ENCODE data around the gene WLS.
A peak's percentile ranks its signal among the peaks of the same experiment; 100 is the strongest.

Gene WLS

GRCh38 chr1:68117416-68117815 lies 114.9 kb downstream of the WLS start:
- TF ChIP-seq CREB1 (IDR thresholded peaks at IDR 0.05; ENCODE audit: low read depth) (no peak), RAD21 (IDR thresholded peaks at IDR 0.05; ENCODE audit: low read depth) (no peak), TEAD4 (IDR thresholded peaks at IDR 0.05) (no peak)
- TF ChIP-seq, protein P1, sequence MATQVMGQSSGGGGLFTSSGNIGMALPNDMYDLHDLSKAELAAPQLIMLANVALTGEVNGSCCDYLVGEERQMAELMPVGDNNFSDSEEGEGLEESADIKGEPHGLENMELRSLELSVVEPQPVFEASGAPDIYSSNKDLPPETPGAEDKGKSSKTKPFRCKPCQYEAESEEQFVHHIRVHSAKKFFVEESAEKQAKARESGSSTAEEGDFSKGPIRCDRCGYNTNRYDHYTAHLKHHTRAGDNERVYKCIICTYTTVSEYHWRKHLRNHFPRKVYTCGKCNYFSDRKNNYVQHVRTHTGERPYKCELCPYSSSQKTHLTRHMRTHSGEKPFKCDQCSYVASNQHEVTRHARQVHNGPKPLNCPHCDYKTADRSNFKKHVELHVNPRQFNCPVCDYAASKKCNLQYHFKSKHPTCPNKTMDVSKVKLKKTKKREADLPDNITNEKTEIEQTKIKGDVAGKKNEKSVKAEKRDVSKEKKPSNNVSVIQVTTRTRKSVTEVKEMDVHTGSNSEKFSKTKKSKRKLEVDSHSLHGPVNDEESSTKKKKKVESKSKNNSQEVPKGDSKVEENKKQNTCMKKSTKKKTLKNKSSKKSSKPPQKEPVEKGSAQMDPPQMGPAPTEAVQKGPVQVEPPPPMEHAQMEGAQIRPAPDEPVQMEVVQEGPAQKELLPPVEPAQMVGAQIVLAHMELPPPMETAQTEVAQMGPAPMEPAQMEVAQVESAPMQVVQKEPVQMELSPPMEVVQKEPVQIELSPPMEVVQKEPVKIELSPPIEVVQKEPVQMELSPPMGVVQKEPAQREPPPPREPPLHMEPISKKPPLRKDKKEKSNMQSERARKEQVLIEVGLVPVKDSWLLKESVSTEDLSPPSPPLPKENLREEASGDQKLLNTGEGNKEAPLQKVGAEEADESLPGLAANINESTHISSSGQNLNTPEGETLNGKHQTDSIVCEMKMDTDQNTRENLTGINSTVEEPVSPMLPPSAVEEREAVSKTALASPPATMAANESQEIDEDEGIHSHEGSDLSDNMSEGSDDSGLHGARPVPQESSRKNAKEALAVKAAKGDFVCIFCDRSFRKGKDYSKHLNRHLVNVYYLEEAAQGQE (IDR thresholded peaks at IDR 0.05; ENCODE audit: low read depth), result no peak

GRCh38 chr1:68116643-68117235 lies 115.6 kb downstream of the WLS start:
- TF ChIP-seq RAD21 (IDR thresholded peaks at IDR 0.05; ENCODE audit: low read depth) (peak; percentile 93), CEBPB (IDR thresholded peaks at IDR 0.05) (peak; percentile 55; the same call in 1 of the 2 replicates), TAF1 (IDR thresholded peaks at IDR 0.05; ENCODE audit: low read depth) (no peak), FOXM1 (IDR thresholded peaks at IDR 0.05; ENCODE audit: borderline replicate concordance, low read depth) (no peak), MAX (IDR thresholded peaks at IDR 0.05) (no peak), EGR1 (IDR thresholded peaks at IDR 0.05) (no peak), TEAD4 (IDR thresholded peaks at IDR 0.05) (no peak)
- TF ChIP-seq, protein P2, sequence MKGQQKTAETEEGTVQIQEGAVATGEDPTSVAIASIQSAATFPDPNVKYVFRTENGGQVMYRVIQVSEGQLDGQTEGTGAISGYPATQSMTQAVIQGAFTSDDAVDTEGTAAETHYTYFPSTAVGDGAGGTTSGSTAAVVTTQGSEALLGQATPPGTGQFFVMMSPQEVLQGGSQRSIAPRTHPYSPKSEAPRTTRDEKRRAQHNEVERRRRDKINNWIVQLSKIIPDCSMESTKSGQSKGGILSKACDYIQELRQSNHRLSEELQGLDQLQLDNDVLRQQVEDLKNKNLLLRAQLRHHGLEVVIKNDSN (IDR thresholded peaks at IDR 0.05), result no peak
- TF ChIP-seq, protein P1 (IDR thresholded peaks at IDR 0.05; ENCODE audit: low read depth), result no peak

DNA sequence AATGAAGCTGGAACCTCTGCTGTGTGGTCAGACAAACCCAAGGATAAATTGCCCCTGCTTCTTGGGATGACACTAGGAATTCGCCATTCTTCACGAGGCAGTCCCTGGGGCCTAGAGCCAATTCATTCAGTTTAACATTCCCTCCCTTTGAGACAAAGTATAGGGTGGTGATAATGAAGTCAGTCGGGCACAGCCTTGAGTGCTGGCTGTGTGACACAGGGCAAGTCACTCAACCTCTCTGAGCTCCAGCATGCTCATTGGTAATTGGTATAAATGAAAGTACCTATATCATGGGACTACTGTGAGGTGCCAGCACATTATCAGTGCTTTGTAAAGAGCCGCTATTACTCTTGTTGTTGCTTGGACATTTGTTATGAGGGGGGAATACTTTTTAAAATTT lies 117.0 kb downstream of the WLS start:
- no peak for TF ChIP-seq NFIC (IDR thresholded peaks at IDR 0.05)
- TF ChIP-seq FOXM1 (IDR thresholded peaks at IDR 0.05; ENCODE audit: borderline replicate concordance, low read depth), result no peak
- no peak for TF ChIP-seq CREB1 (IDR thresholded peaks at IDR 0.05; ENCODE audit: low read depth)
- TF ChIP-seq MAX (IDR thresholded peaks at IDR 0.05), result no peak
- TF ChIP-seq TEAD4 (IDR thresholded peaks at IDR 0.05), result no peak
- TF ChIP-seq RAD21 (IDR thresholded peaks at IDR 0.05; ENCODE audit: low read depth), result no peak
- no peak for TF ChIP-seq EGR1 (IDR thresholded peaks at IDR 0.05)
- TF ChIP-seq, protein P1 (IDR thresholded peaks at IDR 0.05; ENCODE audit: low read depth), result no peak
- TF ChIP-seq TCF12 (IDR thresholded peaks at IDR 0.05; ENCODE audit: low read depth), result no peak
- TF ChIP-seq EP300 (IDR thresholded peaks at IDR 0.05; ENCODE audit: borderline replicate concordance), result no peak
- TF ChIP-seq ZBTB7A (IDR thresholded peaks at IDR 0.05; ENCODE audit: low read depth), result no peak
- TF ChIP-seq, protein P2 (IDR thresholded peaks at IDR 0.05), result no peak
- TF ChIP-seq TAF1 (IDR thresholded peaks at IDR 0.05; ENCODE audit: low read depth), result no peak
- no peak for TF ChIP-seq YY1 (IDR thresholded peaks at IDR 0.05; ENCODE audit: low read depth)
- no peak for TF ChIP-seq CEBPB (IDR thresholded peaks at IDR 0.05)

DNA sequence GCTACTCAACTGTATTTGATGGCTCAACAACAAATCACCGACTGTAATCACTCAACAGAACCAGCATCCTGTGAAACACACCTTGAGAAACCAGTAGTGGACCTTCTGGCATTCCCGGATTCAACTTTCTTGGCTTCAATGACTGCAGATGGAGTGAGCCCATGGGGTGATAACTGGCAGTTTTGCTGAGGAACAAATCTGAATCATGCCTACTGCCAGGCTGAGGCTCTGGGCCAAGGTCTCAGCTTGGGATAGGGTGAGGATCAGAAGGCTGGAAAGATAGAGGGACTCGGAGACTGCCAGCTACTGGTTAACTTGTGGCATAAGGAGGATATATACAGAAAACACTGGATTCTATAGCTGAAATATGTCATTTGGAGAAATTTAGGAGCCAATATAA lies 118.4 kb downstream of the WLS start:
- TF ChIP-seq FOXM1 (IDR thresholded peaks at IDR 0.05; ENCODE audit: borderline replicate concordance, low read depth) (no peak), EGR1 (IDR thresholded peaks at IDR 0.05) (no peak), TEAD4 (IDR thresholded peaks at IDR 0.05) (no peak), EP300 (IDR thresholded peaks at IDR 0.05; ENCODE audit: borderline replicate concordance) (no peak), YY1 (IDR thresholded peaks at IDR 0.05; ENCODE audit: low read depth) (no peak), CREB1 (IDR thresholded peaks at IDR 0.05; ENCODE audit: low read depth) (no peak), ZBTB7A (IDR thresholded peaks at IDR 0.05; ENCODE audit: low read depth) (no peak), RAD21 (IDR thresholded peaks at IDR 0.05; ENCODE audit: low read depth) (no peak)

DNA sequence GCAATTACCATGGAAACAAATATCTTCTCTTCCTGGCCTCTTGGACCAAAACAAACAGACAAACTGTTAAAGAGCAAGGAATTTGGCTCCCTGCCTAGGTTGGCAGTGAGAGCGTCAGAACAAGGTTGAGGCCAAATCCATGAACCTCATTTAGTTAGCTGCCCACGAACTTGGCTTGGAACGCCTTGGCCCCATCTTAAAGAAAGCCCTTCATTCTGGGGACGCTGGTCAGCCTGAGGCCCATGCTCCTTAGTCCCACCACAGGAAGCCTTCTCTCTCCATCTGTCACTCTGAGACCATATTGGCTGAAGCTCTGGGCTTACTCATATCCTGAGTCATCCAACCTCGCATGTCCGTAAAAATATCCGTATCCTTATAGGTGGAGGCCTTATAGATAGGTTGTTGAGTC lies 119.5 kb downstream of the WLS start:
- no peak for TF ChIP-seq CEBPB (IDR thresholded peaks at IDR 0.05)
- no peak for TF ChIP-seq RAD21 (IDR thresholded peaks at IDR 0.05; ENCODE audit: low read depth)
- TF ChIP-seq CREB1 (IDR thresholded peaks at IDR 0.05; ENCODE audit: low read depth), result no peak
- no peak for TF ChIP-seq MAX (IDR thresholded peaks at IDR 0.05)
- TF ChIP-seq, protein P2 (IDR thresholded peaks at IDR 0.05), result no peak
- no peak for TF ChIP-seq ZBTB7A (IDR thresholded peaks at IDR 0.05; ENCODE audit: low read depth)
- no peak for TF ChIP-seq TAF1 (IDR thresholded peaks at IDR 0.05; ENCODE audit: low read depth)
- TF ChIP-seq FOXM1 (IDR thresholded peaks at IDR 0.05; ENCODE audit: borderline replicate concordance, low read depth), result no peak
- TF ChIP-seq YY1 (IDR thresholded peaks at IDR 0.05; ENCODE audit: low read depth), result no peak
- no peak for TF ChIP-seq TCF12 (IDR thresholded peaks at IDR 0.05; ENCODE audit: low read depth)
- no peak for TF ChIP-seq EGR1 (IDR thresholded peaks at IDR 0.05)
